Body of pancreas (tissue), 4 donors: Measurements from ENCODE around the gene ATP9B.

Experiments used
- POLR2A ChIP-seq, 3 donors: fragments of 450-650 bp; IDR thresholded peaks; one replicate each; pipeline ENCODE4 v1.6.1; 2016; ENCODE audit warnings: antibody characterized with exemption in 3 of 3, mild to moderate bottlenecking in 2 of 3
- TF ChIP-seq, protein P1 (sequence below), 7 experiments: fragments of 450-650 bp in 4 of 7; fragments of 200-600 bp in 3 of 7; sonication (generic) in 3 of 7; IDR thresholded peaks; one replicate each; pipeline ENCODE4 v1.5.1; 2016 to 2019; ENCODE audit warnings: antibody characterized with exemption in 7 of 7

DNA sequence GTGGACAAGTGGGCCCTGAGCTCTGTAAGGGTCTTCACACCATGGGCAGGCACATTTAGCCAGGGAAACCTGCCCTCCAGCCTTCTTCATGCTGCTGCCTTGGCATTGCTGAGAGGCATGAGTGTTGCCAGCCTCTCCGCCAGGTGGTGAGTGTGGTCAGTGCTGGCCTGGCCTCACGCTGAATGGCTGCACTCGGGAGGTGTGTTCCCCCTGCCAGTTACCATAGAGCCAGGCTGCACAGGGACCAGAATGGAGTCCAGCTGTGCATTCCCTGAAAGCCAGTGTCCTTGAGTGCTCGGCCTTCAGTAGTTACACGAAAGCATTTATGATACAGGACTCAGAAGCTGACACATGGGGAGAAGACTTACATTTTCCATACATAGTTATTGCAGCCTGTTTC lies 139.7 kb downstream of the ATP9B start:
- TF ChIP-seq, protein P1, sequence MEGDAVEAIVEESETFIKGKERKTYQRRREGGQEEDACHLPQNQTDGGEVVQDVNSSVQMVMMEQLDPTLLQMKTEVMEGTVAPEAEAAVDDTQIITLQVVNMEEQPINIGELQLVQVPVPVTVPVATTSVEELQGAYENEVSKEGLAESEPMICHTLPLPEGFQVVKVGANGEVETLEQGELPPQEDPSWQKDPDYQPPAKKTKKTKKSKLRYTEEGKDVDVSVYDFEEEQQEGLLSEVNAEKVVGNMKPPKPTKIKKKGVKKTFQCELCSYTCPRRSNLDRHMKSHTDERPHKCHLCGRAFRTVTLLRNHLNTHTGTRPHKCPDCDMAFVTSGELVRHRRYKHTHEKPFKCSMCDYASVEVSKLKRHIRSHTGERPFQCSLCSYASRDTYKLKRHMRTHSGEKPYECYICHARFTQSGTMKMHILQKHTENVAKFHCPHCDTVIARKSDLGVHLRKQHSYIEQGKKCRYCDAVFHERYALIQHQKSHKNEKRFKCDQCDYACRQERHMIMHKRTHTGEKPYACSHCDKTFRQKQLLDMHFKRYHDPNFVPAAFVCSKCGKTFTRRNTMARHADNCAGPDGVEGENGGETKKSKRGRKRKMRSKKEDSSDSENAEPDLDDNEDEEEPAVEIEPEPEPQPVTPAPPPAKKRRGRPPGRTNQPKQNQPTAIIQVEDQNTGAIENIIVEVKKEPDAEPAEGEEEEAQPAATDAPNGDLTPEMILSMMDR (IDR thresholded peaks at IDR 0.05), result peak in 3 of 7 experiments; percentile 32 to 55 (median 38)
- no peak for TF ChIP-seq POLR2A (IDR thresholded peaks at IDR 0.05)
